T-helper 9 cell (primary cell): Measurements from ENCODE around the gene ZFP82.

Source experiments
- DNase-seq: peaks from one replicate; pipeline ENCODE4 v3.0.0-alpha.2; 2020

The ZFP82 gene

DNA sequence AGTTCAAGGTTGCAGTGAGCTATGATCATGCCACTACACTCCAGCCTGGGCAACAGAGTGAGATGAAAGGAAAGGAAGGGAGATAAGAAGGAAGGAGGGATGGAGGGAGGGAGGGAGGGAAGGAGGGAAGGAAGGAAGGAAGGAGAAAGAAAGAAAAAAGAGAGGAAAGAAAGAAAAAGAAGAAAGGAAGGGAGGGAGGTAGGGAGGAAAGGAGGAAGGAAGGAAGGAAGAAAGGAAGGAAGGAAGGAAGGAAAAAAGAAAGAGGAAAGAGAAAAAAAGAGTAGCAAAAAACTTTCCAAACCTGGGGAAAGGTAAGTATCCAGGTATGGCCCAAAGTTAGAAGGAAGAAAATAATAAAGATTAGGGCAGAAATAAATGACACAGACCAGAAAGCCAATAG, 46.6 kb downstream of the ZFP82 start:
- DNase-seq = no peak

DNA sequence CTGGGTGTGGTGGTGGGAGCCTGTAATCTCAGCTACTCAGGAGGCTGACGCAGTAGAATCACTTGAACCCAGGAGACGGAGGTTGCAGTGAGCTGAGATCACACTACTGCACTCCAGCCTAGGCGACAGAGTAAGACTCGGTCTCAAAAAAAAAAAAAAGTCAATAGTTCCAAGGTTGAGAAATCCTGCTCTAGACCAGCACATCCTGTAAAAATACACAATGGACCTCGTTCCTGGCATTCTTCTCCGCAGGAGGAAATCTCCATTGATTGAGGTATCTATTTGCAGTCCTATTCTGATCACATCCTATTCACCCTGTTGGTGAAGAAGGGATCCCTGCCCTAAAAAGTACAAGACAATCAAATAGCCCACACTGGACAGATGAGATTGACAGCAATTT, 54.6 kb downstream of the ZFP82 start:
- DNase-seq = no peak
